GM19324 (cell line): Measurements from ENCODE around the gene NUFIP1.
"Not testable (repeated sequence)": the region's sequence is repeated elsewhere in the genome, so short reads cannot be mapped to it uniquely, and the experiment has no call there.

ENCODE experiments used
- ATAC-seq: cut with Tn5 transposase; IDR thresholded peaks from one replicate; pipeline ENCODE4 v1.9.1; 2021; ENCODE audit warnings: mild to moderate bottlenecking, moderate library complexity; ENCODE audit not compliant: unreplicated experiment, low FRiP score

The NUFIP1 gene

DNA sequence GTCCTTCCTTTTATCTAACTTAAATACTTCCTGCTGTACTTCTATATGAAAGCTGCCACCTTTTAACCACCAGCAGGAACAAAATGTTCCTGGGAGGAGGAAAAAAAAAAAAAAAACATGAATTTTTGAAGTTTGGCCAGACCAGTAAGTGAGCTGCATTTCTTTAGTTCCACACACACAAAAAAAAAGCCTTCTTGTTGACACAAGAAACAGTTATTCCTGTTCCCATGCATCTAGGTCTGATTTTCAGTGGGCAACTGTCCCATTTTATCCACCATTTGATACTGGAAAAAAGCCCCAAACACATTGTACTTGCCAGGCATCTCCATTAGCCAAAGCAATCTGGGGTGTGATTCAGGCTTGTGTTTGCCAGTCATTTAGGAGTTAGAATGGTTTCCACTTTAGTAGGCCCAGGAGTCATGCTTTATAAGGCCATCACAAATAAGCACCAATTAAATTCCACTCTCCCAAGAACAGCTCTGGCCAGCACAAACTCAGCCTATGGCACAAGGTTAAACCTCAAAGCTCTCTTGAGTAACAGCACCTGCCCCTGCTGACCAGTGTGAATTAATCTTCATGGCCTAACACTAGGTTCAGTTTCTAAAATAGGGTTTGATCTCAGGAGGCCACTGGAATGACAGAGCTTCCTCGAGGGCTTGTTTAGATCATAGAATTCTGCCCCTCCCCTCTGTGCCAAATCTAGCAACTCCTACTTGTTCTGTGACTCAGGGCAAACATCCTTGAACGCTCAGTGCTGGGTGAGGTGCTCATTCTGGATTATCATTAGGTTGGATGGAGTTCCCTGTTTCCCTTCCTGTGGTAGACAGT, 67.1 kb downstream of the NUFIP1 start:
- ATAC-seq = no peak

DNA sequence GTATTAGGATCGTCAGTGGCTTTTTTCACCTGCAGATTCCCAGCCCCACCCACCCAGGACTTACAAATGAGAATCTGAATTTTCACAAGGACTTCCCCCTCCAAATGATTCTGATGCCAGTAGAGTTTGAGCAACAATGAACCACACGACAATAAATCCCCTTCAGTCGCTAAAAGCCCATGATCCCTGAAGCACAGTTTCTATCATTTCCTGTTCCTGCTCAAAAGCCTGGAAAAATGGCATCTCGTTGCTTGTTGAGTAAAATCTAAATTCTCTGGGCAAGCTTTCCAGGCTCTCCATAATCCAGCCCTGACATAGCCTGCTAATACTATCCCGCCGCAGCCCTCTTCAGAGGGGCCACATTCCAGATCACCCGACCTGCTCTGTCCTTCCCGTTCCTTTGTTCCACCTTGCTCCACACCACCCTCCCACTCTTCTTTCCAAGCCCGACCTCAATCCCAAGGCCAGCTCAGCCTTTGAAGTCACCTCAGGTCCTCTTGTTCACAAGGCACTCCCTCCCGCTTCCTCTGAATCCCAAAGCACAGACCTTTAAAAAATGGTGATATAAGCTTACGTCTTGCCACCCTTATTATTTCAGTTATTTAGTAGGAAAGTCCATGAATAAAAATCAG, 67.9 kb downstream of the NUFIP1 start:
- ATAC-seq = no peak

DNA sequence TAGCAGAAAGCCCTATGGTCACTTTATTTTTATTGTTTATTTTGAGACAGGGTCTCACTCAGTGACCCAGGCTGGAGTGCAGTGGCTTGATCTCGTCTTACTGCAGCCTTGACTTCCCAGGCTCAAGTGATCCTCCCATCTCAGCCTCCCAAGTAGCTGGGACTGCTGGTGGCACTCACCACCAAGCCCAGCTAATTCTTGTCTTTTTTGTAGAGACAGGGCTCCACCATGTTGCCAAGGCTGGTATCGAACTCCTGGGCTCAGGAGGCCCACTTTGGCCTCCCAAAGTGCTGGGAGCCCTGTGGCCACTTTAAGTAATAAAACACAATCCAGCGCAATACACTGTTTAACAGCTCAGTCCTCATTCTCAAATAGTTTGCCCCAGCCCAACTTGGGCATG, 69.3 kb downstream of the NUFIP1 start:
- no peak for ATAC-seq

DNA sequence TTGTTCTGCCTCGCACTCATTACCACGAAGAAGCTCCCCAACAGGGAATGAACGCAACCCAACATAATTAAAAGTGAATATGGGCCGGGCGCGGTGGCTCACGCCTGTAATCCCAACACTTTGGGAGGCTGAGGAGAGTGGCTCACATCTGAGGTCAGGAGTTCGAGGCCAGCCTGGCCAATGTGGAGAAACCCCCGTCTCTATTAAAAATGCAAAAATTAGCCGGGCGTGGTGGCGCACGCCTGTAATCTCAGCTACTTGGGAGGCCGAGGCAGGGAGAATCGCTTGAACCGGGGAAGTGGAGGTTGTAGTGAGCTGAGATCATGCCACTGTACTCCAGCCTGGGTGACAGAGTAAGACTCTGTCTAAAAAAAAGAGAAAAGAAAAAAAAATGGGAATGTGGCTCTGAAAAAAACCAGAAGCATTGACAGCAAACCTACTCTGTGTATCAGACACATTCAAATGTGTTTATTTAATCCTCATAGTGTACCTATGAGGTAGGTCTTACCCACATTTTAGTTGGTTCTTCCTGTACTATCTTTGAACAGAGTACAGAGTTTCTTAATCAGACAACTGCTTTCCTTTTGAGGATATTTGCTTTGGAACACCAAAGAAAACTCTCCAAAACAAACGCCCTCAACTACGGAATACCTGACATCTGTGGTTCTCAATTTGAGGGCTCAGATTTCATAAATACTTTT, 70.0 kb downstream of the NUFIP1 start:
- no peak for ATAC-seq

DNA sequence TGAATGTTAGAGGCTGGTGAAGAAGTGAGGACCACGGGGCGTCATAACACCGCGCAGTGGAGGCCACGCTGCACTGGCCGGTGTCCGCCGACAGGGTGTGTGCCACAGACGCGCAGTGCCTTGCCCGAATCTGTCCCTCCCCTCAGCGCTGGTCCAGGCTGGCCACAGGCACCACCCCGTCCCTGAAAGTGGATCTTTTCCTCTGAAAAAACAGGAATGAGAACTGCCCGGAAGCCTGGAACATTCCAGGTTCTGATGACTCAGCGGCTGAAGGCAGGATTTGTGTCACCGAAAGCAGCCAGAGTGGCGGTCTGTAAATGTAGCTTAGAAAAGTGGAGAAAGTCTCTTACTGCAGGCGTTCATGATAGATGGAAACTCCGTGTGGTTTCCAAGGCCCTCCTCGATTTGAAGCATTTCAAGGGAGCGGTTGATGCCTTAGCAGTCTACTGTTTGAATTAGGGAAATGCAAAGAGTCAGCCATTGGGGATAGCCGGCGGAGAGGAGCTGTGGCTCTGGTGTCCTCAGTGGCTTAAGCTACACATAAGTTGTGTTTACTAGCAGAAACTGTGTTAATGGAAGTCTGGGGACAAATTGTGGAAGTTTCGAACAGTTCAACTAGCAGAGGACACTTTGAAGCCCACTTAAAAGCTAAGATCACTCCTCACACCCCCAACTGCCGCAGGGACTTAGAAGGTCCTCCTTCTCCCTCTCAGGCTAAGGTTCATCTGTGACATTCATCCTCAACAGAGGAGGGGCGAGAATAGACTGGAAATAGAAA, 70.8 kb downstream of the NUFIP1 start:
- peak; percentile 85 for ATAC-seq

DNA sequence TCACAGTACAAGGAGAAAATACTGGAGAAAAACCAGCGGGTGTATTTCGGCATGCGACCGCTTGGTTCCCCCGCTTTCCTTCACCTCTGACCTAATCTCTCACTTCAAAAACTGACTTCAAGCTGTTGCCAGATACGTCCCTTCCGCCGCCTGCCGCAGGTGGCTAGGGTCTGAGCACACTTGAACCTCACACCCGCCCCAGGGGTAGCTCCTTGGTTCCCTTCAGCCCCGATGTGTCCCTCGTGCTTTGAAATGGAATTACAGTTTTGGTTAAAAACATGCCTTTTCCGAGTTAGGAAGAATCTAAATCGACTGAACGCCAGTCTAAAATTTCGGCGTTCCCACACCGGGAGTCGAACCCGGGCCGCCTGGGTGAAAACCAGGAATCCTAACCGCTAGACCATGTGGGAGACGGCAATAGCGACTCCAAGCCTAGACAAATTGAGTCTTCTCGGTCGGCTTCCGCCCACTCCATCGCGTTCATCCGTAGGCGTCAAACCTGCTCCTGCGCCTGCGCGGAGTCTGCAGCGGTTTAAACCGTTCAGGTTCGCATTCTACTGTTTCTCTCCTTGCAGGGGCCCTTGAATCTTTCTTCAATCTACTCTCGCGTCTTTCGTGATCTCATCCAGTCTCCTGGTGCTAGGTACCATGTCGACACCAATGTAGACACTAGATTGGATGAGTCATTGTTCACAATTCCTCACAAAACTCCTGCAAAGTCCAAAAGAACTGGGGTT, 71.5 kb downstream of the NUFIP1 start:
- ATAC-seq = peak; percentile 86

DNA sequence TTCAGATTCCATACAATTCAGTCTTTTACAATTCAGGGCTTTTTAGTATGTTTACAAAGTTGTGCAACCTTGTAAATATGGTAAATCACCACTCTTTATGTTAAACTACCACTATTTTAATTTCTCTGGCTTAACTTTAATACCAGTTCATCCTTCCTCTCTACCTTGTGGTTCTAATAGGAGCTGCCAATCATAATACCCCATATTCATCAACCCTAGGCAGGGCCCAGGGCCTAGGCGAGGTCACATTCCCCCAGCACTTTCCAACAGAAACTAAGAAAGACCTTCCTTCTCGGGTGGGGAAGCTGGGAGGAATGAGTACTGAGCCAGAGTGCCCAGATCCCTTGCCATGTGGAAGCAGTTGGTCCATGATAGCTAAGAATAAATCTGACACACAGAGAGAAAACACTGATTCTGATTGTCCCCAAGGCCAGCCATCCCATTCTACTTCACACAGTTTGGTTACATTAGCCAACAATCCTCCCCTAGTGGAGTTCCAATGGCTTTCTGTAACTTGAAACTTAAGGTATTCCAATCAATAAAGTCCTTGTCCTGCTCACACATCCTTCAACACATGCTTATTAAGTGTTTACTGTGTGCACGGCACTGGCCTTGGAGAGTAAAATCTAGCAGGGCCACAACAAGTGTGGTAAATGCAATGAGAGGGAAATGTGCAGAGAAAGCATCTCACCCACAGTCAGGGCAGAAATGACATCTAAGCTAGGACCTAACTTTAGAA, 76.8 kb downstream of the NUFIP1 start:
- ATAC-seq = no peak

DNA sequence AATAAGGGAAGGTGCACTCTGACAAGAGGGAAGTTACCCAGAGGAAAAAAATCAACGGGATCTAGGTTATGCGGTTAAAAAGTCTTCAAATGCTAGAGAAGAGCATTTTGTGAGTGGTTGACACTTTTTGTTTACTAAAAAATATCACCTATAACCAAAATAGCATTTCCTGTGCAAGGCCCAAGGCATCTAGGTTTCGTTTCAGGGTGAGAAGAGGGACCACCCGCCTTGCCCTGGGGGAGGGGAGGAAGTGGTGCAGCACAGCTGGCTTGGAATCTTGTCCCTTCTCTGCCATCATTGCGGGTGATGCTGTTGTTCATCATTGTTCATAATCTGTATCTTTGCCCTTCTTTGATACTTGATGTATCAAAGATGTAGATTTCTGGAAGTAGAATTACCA, 80.6 kb downstream of the NUFIP1 start:
- no peak for ATAC-seq

DNA sequence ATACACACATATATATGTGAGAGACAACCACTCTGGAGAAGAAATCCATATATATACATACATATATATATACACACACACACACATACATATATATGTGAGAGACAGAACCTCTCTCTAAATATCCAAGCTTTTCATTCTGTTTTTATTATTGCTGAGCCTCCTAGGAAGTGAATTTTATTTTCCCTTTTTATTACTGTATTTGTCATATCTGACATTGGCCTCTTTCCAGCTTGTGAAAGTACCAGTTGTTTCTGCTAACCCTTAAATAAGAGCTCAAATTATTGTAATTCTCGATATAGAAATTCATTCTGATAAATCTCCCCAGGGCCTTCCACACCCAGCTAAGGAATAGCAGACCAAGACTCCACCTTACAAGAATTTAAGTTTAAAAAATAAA, 81.0 kb downstream of the NUFIP1 start:
- no peak for ATAC-seq

DNA sequence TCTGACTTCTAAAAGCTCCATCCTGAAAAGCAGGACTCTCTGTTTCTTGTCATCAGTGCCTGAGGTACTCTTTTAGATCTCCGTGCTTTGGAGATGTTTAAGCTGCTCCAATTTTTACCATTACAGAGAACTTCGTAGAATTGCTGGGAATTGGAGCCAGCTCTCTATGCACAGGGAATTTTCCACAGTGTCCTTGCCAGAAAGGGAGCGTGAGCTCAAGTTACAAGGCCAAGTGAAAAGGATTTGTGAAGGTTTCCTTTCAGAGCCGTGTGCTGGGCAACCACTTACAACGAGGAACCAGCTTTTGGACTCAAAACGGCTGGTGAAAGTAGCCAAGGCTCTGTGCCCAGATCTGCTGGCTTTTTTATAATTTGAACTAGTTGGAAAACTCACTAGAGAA, 82.6 kb downstream of the NUFIP1 start:
- ATAC-seq = no peak

DNA sequence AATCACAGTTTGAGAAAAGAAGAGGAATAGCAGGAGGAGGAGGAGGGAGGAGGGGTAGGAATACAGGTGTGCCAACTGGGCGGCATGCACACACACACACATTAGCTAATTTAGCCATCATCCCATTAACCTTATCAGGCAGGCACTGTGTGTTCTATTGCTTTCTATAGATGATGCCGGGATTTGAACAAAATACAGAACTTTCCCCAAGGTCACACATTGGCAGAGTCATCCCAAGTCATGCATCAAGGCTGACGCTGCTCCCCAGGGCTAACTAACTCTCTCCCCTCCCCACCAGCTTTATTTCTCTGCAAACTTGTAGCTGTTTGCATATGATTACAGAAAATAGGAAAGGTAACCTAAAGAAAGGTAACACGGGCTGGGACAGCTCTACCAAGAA, 83.0 kb downstream of the NUFIP1 start:
- ATAC-seq = no peak

DNA sequence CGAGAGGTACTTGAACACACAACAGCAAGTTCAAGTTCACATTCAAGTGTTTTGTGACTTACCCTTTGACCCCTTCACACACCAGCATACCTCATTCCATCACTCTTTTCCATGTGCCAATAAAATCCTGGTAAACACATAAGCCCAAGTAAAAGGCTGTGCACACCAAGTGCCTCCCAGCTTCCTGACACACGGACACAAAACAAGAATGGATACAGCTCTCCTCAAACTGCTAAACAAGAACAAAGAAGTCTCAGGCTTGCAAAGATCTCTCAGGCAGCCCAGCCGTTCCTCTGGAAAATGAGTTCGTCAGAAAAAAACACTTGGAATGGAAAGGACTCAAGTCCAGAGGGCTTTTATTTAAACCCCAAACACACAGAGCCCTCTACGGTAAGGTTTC, 83.7 kb downstream of the NUFIP1 start:
- no peak for ATAC-seq

DNA sequence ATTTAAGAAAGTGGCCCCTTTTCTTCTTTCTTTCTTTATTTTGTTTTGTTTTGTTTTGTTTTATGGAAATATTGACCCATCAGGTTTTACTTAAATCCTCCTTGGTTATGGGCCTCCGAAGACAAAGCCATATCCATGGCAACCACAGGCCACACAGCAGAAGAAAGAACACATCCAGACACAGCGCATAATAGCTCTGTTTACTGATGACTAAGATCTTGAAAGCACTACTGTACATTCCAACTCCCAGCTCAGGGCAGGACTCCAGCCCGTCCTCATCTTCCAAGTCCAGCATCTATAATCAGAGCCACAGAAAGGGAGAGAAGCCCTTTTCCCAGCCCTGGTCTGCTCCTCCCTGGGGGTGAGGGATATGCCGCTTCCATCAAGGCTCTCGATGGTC, 84.3 kb downstream of the NUFIP1 start:
- ATAC-seq = no peak

DNA sequence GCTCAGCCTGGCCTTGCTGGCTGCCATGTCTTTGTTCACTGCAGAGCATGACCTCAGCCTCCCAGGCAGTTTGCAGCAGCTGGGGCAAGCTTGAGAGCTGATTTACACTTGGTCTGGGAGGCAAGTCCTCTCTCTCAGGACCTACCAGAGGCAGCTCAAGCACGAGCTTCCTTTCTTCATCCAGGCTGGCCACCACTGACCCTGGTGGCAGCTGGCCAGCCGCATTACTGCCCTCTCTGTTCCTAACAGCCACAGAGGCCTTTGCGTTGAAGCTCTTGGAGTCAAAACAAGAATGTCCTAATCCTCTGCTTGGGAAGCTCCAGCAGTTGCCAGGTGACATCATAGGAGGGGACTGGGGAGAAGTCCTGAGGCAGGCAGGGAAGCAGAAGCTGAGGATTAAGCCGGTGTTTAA, 85.7 kb downstream of the NUFIP1 start:
- no peak for ATAC-seq

DNA sequence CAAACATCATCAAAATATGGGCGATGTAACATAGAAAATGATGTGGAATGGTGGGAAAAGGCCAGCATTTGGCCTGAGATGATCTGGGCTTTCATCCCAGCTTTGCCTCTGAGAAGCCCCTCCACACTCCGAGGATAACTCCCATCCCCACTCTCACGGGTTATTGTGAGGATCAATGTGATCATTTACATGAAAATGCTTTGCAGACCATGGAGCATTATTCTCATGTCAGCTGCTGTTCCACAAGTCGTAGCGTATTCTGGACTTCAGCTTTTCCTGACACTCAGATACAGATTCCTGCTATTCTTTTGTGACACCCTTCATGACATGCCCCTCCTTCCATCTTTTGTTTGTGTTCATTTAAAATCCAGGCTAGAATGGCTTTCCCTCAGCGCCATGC, 86.5 kb downstream of the NUFIP1 start:
- ATAC-seq = no peak

DNA sequence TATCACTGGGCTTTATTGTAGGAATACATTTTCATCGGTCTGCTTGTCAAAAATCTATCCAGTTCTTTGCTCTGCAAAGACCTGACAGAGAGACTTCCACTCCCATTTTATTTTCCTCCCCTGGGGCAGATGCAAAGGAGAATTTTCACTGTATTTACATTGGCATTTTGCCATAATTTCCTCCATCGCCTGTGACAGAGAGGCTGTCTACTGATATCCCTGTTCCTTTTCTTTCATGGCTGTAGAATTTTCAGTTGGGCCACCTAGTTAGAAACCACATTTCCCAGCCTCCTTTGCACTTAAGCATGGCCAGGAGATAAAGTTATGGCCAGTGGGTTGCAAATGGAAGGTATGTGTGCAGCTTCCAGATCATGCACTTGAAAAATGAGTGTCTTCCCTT, 89.3 kb downstream of the NUFIP1 start:
- no peak for ATAC-seq

DNA sequence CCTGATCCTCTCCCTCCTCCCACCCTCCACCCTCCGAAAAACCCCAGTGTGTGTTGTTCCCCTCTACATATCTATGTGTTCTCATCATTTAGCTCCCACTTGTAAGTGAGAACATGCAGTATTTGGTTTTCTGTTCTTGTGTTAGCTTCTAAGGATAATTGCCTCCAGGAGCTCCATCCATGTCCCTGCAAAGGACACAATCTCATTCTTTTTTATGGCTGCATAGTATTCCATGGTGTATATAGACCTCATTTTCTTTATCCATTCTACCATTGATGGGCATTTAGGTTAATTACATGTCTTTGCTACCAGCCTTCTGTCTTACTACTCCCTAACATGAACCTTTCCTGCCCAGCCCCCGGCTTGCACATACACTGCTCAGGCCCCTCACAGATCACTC, 91.0 kb downstream of the NUFIP1 start:
- ATAC-seq = not testable (repeated sequence)

DNA sequence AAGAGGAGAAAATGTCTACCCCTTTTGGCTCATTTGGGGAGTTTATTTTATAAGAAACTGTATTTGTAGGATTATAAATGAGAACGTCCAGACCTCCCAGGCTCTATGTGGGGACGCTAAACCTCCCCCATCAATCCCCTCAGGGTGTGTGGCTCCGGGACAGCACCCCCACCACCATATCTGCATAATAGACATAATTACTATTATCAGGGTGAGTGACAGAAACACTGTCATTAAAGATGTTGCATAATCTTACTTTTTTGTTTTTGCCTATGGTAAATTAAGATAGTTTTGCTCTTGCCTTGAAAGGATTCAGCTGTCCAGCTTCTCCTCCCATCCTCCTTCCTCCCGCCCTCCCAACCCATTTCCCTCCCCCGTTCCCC, 93.3 kb downstream of the NUFIP1 start:
- no peak for ATAC-seq

DNA sequence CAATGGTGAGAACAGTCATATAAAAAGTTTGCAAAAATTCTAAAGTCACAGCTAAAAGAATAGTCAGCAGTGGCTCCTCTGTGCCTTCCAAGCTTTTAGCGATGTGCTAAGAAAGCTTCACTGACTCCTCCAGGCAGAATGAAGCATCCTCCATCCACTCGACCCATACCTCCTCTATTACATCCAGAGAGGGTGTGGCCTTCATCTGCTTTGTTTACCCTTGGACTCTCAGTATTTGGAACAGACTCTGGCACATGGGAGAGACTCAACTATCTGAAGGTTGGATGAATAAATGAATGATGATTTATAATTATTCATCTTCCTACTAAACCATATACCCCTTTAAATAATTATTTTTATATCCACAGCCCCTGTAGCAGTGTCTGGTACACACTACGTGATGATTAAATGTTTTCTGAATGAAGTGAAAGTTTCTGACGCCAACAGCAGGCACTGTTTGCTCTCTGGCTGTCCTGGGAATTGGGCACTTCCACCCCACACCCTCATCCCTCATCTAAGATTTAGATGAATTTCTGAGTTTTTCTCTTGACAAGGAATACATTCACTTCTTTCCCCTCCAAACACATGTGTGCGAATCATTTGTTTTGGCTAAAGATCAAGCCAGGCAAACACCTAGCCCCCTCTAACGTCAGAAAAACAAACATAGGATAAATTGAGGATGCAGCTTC, 93.9 kb downstream of the NUFIP1 start:
- no peak for ATAC-seq
